MM.1S (cell line): ENCODE measurements around the gene PAOX.

ENCODE experiments used
- CTCF ChIP-seq: fragments of 300-600 bp; sonication (generic); IDR thresholded peaks from 2 replicates; pipeline ENCODE4 v1.5.1; 2016; ENCODE audit warnings: antibody characterized with exemption, low read length, mixed read lengths
- EZH2 ChIP-seq: fragments of 300-600 bp; sonication (generic); optimal IDR thresholded peaks from 2 replicates; pipeline ENCODE3; 2017; ENCODE audit warnings: low read depth, mild to moderate bottlenecking, antibody characterized with exemption, low read length, mixed read lengths
- EZH2phosphoT487 ChIP-seq: fragments of 300-600 bp; sonication (generic); IDR thresholded peaks from 2 replicates; pipeline ENCODE4 v1.6.1; 2018; ENCODE audit warnings: antibody characterized with exemption, low read length

- TF ChIP-seq CTCF: no peak
- TF ChIP-seq EZH2: no peak
- no peak for TF ChIP-seq EZH2phosphoT487
Observed at GRCh38 chr10:133377818-133378250, 1.2 kb upstream of the PAOX start.
